Measurements from ENCODE around the gene DYDC2.

DYDC2 gene

DNA sequence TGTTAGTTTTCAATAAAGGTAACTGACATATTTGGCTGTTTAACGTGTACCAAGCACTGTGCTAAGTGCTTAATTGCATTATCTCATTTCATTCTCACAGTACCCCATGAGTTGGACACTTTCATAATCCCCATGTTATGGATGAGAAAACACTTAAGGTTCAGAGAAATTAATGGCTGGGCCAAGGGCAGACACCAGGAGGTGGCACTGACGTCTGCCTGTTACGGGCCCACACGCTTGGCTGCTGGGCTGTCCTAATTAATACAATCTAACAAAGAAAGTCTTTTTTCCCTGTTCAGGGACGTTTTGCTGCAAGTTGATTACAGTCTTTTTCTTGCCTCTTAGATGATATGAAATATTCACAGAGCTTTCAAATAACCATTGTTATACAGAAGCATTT, 16.1 kb downstream of the DYDC2 start:
- DNase-seq, result no peak

DNA sequence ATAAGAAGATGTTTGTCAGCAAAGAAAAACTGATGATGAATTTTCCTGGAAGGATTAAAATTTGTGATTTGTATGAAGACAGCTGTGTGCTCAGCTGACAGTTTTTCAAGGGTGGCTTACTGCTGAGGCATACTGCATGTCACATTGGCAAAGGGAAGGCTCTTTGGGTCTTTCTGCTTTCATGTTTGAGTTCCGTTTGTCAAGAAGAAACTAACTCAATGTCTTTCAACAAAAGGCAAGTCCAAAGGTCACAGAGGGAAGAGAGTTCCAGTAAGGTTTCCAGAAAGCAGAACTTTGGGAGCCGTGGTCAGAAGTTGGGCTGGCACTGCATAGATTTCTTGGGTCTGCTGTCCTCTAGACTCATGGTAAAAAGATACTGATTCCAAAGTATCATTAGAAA, 16.9 kb downstream of the DYDC2 start:
- DNase-seq, result no peak

DNA sequence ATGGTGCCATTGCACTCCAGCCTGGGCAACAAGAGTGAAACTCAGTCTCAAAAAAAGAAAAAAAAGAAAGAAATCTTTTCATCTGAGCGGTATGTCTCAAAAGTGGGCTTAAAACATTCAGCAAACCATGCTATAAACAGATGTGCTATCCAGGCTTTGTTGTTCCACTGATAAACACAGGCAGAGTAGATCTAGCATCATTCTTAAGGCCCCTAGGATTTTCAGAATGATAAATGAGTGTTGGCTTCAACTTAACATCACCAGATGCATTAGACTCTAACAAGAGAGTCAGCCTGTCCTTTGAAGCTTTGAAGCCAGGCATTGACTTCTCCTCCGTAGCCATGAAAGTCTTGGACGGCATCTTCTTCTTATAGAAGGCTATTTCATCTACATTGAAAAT, 23.1 kb downstream of the DYDC2 start:
- no peak for DNase-seq

DNA sequence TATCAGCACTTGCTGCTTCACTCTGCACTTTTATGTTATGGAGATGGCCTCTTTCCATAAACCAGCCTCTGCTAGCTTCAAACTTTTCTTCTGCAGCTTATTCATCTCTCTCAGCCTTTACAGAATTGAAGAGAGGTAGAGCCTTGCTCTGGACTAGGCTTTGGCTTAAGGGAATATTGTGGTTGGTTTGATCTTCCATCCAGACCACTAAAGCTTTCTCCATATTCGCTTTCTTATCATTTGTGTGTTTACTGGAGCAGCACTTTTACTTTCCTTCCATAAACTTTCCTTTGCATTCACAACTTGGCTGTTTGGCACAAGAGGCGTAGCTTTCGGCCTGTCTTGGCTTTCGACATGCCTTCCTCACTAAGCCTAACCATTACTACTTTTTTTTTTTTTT, 23.6 kb downstream of the DYDC2 start:
- DNase-seq, result no peak

DNA sequence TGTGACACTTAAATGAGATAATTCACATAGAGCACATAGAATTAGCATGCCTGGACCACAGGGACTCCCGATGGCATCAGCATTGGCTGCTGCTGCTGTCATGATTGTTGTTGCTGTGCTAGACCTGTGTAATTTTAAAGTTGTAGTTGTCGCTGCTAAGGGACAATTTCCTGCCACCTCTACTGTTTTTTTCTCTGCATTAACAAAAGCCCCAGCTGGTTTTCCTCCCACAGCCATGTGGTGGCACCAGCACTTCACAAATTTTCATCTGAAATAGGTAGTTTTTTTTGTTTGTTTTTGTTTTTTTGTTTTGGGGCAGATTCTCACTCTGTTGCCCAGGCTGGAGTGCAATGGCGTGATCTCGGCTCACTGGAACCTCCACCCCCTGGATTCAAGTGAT, 26.4 kb downstream of the DYDC2 start:
- DNase-seq, result no peak

DNA sequence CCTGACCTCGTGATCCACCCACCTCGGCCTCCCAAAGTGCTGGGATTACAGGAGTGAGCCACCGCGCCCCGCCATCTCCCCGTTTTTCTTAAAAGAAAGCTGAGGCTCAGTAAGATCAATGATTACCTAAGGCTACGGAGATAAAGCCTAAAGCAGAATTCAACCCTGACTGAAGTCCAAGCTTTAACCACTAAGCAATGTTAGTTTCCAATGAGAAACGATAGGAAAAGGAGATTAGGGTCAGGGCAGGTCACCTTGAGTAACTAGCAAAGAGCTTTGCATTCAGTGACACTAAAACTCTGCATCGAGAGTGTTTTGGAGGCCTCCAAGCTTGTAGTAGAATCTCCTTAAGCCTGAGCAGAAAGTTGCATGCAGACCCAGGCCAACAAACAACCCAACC, 34.2 kb downstream of the DYDC2 start:
- no peak for DNase-seq

DNA sequence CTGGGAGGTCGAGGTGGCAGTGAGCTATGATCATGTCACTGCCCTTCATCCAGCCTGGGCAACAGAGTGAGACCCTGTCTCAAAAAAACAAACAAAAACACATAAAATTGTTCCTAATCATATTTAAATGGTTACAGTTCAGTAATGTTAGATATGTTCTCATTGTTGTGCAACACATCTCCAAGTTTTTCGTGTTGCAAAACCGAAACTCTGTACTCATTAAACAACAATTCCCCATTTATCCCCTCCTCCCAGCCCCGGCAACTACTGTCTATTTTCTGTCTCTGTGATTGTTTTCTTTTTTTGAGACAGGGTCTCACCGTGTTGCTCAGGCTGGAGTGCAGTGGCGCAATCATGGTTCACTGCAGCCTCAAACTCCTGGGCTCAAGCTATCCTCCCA, 35.7 kb downstream of the DYDC2 start:
- DNase-seq, result no peak

DNA sequence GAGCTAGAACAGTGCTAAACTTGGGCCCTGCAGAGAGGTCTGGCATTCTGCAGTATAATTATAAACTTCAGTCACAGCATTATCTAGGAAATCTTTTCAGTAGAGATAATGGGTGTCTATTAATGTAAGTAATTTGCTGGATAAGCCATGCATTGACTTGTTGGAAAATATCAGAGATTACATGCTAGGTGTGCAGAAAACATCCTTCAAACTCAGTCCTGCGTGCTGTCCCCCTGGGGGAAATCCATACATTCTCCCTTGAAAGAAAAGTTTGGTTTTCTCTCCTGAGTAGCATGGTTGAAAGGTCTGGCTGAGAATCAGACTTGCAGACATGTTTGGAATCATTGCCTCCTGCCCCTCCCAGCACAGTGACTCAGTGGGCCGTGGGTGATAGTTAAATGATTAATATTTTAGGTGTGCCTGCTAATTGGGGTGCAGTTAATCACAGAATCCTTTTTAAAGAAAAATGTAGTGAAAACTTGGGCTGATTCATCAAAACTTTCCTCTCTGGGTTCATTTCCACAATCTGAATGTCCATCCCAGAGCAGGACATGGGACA, 37.9 kb downstream of the DYDC2 start:
- no peak for DNase-seq

DNA sequence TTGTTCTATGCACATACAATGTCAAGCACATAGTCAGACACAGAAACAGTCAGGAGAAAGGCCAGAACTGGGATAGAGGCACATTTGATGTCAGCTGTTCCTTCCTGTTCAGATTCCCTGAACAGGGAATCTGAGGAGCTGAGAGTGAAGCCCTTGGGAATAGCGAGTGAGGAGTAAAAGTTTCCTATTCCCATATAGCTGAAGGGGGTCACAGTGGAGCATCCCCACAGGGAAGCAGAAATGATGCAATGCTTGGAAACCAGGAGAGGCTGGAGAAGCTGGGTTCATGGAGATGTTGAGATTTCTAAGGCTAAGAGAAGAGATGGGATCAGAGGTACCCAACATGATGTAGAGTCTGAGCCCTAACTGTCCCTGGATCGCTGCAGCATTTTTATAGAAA, 40.4 kb downstream of the DYDC2 start:
- no peak for DNase-seq

DNA sequence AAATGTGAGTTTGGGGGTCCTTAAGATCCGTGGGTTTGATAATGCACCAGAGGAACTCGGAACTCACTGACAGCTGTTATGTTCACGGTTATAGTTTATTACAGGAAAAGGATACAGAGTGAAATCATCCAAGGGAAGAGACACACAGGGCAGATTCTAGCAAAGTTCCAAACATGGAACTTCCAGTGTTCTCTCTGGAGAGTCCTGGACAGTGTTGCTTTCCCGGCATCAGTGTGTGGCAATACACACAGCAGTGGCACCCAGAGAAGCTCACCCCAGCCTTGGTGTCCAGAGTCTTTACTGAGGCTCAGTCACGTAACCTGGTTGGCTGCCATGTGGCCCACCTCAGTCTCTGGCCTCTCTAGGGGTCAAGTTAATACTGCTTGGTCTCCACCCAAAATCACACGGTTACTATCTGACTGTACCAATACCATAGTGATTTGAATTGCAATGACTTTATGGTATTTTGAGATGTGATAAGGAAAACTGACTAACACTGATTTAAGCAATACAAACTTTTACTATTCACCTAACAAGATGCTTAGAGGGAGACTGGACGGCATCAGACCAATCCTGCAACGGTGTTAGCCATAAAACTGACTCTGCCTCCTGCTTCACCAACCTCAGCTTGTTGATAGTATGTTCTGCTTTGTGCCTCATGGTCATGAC, 43.7 kb downstream of the DYDC2 start:
- DNase-seq, result no peak

DNA sequence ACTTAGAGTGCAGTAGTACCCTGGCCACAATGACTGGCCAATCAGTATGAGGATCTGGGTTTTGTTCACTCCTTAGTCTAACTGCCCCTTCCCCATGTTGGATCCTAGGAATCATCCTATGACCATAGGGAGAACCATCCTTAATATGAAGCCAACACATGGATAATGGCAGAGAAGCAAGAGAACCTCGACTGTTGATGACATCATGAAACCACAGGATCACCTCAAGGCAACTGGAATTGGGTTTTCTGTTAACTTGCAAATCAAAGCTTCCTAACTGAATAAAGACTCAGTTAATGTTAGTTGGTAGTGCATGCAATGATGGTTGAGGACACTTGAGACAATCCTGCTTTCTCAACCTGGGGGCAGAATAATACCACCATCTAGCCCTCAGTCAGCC, 48.5 kb downstream of the DYDC2 start:
- DNase-seq, result no peak

DNA sequence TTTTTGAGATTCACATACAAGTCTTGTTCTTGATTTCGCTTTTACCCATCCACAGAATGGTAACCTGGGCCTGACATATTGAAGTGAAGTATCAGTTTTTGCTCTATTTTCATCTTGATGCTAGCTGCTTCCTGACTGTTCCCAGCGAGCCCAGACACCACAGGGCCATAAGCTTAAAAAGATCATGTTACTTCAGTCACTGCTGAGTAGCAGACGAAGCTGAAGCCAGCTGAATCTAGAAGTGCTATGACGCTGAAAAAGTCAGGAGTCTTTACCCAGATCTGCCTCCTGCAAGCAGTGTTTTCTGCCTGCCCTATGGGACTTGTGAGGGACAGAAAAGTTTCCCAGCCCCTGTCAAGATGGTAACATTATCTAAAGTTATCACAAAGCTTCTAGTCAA, 49.0 kb downstream of the DYDC2 start:
- no peak for DNase-seq

DNA sequence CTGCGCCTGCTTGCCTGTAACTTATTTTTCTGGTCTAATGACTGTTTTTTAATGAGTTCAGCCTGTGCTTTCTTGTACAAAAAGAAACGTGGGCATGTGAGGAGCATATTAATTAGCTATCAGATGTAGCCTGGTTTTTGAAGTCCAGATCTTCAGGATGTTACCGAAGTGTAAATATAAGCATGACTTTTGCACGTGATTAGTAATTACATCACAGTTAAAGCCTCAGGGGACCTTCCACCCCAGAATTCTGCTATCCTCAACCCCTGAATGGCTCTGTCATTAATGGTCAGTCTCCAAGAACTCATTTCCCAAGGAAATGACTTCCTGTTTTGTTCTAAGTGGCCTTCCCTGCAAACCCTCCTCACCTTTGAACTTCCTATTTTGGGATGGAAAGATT, 49.6 kb downstream of the DYDC2 start:
- no peak for DNase-seq

DNA sequence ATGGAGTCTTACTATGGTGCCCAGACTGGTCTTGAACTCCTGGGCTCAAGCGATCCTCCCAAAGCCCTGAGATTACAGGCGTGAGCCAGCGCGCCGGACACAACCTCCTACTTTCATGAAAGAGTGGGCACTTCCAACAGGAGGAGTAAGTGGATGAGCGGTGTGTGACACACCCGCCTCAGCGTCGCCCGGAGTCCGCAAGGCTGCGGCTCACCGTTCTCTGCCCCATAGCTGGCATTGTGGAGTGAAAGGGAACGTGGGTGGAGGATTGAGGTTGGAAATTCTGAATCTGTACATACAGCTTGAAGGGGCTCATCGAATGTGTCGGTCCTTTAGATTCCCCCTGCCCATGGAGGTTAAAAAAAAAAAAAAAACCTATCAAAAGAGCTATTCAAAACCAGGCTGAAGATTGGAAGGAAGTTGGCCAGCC, 51.2 kb downstream of the DYDC2 start:
- DNase-seq, result peak; percentile 40

DNA sequence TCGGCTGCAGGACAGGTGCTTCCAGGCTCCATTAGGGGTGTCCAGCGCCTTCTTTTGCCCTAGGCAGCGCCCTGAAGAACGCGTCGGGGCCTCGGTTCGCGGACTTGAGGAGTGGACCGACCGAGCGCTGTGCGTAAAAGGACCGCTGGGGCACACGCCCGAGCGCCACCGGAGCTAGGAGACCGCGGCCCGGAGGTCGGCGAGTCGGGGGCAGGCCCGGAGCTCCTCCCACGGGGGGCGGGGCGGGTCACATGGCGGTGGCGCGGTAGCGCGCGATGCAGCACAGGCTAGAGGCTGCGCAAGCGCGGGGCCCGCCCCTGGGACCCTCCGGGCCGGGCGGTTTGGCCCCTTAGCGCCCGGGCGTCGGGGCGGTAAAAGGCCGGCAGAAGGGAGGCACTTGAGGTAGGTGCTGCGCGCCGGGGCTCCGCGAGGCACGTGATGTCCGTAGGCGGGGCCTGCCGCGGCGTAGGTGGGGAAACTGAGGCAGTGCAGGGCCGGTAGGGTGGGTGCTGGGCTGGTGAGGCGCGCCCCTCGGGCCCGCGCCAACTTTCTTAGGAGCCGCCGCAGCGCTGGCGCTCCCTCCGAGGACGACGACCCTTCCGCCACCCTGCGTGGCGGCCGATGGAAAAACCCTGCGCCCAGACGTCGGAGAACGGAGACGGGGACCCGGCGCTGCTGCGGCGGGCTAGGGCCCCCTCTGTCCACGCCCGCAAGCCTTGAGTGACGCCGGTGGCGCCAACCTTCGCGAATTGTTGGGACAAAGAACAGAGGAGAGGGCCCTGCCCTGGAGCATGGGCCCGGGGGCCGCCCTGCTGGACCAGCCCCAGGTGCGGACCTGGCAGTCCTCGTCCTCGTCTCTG, 51.9 kb downstream of the DYDC2 start, which contains the start of gene PRXL2A:
Gene PRXL2A, plus strand, starts transcription at position 310 of the 860 bp plus-strand sequence. CDS start 11,917 bp downstream, outside the sequence.
- peak; percentile 78 for DNase-seq

DNA sequence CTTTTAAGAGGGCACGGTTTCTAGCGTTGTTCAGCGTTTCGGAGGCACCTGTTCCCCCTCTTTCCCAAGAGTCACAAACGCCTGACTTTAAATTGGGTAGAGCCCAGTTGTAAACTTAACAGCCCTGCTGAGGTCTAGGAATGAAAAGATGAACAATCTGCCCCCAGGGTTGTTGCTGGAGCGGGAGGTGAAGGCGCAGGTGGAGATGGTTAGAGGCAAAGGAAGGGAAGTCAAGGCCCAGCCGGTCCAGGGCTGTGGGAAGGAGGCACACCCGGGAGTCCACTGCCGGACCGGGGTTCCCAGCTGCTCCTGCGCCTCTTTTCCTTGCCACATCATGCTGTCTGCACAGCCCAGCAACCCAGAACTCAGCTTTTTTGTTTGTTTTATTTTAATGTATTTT, 52.5 kb downstream of the DYDC2 start:
- no peak for DNase-seq

DNA sequence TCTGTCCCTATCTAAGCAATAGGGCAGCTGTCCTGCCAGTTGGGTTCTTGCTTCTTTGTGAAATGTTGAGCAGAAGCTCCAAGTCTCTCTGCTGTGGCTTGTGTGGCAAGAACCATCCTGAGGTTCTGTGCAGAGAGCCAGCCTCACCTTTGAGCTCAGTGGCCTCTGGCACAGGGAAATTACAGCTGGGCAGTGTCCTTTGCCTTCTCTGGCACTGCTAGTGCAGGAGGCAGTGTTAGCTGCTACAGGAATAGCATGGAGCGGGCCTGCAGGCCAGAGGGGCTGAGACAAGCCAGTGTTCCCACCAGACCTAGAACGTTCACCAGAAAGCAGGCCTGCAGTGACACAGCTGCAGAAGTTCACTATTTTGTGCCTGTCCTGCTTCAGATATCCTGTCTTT, 53.5 kb downstream of the DYDC2 start:
- DNase-seq, result no peak

DNA sequence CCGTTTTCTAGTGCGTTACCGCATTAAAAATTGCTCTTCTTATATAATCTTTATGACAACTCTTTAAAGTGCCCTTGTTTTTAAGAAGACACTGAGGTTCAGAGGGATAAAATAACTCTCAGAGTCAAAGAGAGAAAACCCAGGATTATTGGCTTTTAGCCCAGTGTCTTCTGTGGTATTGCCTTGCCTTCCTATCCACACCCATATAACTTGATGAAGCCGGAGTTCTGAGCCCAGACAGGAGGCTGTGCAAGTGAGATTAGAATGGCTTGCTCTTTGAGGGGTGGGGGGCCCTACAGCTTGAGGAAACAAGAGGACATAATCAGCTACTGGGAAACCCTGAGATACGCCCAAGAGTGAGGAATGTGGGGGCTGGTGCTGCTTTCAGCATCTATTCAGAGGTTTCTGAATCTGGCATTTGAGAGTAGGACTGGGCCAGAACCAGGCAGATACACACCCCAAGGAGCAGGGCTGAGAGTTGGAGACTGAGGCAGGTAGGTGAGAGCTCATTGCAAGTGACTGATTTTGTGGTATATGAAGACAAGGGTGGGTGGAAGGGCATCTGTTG, 54.1 kb downstream of the DYDC2 start:
- DNase-seq, result no peak

DNA sequence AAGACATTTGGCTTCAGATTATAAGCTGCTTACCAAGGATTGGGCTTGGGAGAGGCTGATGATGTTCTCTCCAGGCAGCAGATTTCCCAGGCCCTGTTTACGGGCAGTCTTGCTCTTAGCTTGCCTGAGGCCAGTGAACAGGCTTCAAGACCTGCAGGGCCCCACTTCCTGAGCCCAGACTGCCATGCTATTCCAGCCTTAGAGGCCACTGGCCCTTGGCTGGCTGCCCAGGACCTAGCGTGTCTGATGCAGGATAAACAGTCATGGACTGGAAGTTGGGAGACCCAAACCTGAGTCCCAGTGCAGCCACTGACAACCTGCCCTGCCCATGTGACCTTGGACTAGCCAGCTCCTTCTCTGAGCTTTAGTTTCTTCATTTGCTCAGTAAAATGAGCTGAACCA, 54.7 kb downstream of the DYDC2 start:
- no peak for DNase-seq

DNA sequence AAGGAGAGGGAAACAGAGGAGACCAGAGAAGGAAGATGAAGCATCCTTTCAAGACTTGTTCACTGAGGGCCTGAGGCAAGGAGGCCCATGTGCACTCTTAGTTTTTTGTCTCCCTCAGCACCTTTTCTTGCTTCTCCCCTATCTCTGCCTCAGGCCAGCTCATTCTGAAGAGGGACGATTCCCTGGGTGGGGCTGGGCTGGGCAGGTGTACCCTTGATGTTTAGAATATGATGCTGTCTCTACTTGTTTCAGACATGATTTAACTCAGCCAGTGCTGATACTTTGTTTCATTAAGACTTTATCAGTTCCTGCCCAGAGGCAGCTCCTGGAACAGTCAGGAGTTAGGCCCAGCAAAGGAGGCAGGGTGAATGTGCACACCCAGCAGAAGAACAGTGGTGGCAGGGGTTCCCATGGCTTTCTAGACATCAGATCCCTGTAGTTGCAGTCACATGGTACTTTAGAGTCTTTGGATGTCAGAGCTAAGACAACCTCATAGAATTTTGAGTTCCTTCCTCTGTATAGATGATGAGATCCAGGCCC, 55.2 kb downstream of the DYDC2 start:
- no peak for DNase-seq

DNA sequence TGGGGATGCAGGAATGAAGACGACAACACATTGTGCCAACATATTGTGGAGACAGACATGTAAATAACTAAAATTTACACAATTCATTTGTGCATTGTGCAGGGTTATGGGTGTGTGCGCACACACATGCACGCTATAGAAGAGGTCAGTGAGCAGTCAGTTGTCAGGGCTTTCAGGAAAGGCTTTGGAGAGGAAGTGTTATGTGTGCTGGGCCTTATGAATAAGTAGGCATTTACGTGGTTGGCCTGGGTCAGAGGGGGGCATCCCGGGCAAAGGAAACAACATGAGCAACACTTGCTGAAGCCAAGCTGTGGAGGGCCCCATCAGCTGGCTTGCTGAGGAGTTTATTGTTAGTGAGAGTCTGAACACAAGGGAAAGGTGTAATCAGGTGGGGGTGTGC, 55.9 kb downstream of the DYDC2 start:
- DNase-seq, result no peak

DNA sequence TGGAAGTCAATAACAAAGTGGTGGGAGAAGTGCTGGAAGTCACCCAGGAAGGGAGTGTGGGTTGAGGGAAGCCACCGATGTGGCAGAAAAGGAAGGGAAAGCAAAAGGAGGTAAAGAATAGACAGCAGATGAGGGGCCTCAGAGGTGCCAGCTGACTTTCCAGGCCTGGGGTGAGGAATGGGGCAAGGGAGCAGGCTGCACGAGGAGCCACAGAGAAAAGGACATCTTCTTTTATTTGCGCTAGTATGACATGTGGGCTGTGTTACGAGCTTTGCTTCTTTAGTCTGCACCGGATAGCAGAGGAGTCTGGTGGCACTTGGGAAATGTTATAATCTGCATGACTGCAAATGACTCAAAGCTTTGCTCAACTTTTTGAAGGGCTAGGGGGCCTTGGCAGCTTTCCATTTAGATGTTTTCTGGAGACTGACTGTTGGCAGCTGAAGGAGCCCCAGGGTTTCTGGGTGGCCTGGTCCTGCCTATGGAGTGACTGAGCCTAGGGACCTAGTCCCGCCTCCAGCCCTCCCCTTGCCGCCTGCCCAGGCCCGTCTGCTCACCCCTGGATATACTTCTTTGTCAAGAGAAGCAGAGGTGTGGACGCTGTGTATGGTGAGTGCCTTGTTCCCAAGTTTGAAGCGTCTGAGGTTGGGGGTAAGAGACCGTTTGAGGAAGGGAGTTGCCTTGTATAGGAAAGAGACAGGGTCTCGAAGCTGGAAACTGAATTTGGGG, 56.9 kb downstream of the DYDC2 start:
- no peak for DNase-seq

Measured in stimulated activated naive CD4-positive, alpha-beta T cell treated with Interleukin-2 at 50 U/mL for 16 hours (primary cell).